Endothelial cell of umbilical vein (primary cell): Measurements from ENCODE around the gene ZNF850. TPM values are rescaled to one million over a fixed set of nuclear protein-coding genes. Genes with fewer than 3 reads are reported as not detected.

Experiments
- BruUV-seq: library from RNA; stranded (reverse); fragments of 400-500 nt; replicated peaks from 2 replicates; lab custom pipeline; 2021; lab: Mats Ljungman, UMichigan
- CTCF ChIA-PET: fragments of 300-600, 350-600 bp; sonication (Branson Sonifier 250); formaldehyde crosslinking; loops from one replicate; lab custom pipeline; 2021; ENCODE audit warnings: antibody characterized with exemption, inconsistent platforms; lab: Charles Lee
- POLR2A ChIA-PET: fragments of 300-600, 350-600 bp; sonication (Branson Sonifier 250); formaldehyde crosslinking; loops from one replicate; lab custom pipeline; 2021; ENCODE audit warnings: antibody characterized with exemption, inconsistent platforms; lab: Charles Lee
- DNase-seq: peaks from one replicate; pipeline ENCODE4 v3.0.0-alpha.2; 2011; ENCODE audit warnings: low read depth, low spot score
- FAIRE-seq: peaks from 2 replicates; lab custom pipeline; 2011; peaks lifted over from hg19 to GRCh38; lab: Jason Lieb, UNC
- H2AFZ ChIP-seq: 2 replicates; pipeline ENCODE4 v1.6.0; 2012; ENCODE audit warnings: low read depth, low read length, control low read depth, inconsistent platforms
- H3K27ac ChIP-seq: 2 replicates; pipeline ENCODE4 v1.5.1; 2011; ENCODE audit warnings: low read depth, mild to moderate bottlenecking, control low read depth, low read length, moderate library complexity; ENCODE audit not compliant: insufficient read depth
- H3K27me3 ChIP-seq, 2 experiments: 2 replicates each; pipeline versions ENCODE4 v1.6.0 to v1.6.1; 2011; ENCODE audit warnings: low read length in 2 of 2, mixed read lengths in 1 of 2; ENCODE audit not compliant: control insufficient read depth in 2 of 2, insufficient read depth in 2 of 2
- H3K36me3 ChIP-seq, 2 experiments: 2 replicates in 1 of 2; 3 replicates in 1 of 2; pipeline ENCODE4 v1.5.1; 2011; ENCODE audit warnings: low read length in 2 of 2, mild to moderate bottlenecking in 1 of 2, moderate library complexity in 1 of 2; ENCODE audit not compliant: control insufficient read depth in 2 of 2, insufficient read depth in 2 of 2; ENCODE audit errors: extremely low read depth in 1 of 2
- H3K4me1 ChIP-seq: 3 replicates; pipeline ENCODE4 v1.5.1; 2011; ENCODE audit warnings: mild to moderate bottlenecking, low read length; ENCODE audit not compliant: control insufficient read depth, insufficient read depth; ENCODE audit errors: extremely low read depth
- H3K4me2 ChIP-seq: 2 replicates; pipeline ENCODE4 v1.6.1; 2011; ENCODE audit warnings: low read length, control low read depth, mixed read lengths; ENCODE audit not compliant: insufficient read depth
- H3K4me3 ChIP-seq, 3 experiments: fragments of 200-600 bp in 1 of 3; sonication (generic), shearing (Covaris generic) in 1 of 3; replicated peaks in 1 of 3; 2 replicates each; pipeline ENCODE4 v1.5.1; 2011 to 2016; ENCODE audit warnings: control low read depth in 3 of 3, low read length in 3 of 3, mild to moderate bottlenecking in 2 of 3, inconsistent platforms in 1 of 3, low read depth in 1 of 3, moderate library complexity in 1 of 3; ENCODE audit not compliant: insufficient read depth in 1 of 3
- H3K79me2 ChIP-seq: 2 replicates; pipeline ENCODE4 v1.6.0; 2012; ENCODE audit warnings: low read length, inconsistent platforms; ENCODE audit not compliant: control insufficient read depth, insufficient read depth
- H3K9ac ChIP-seq: replicated peaks from 2 replicates; pipeline ENCODE3; 2011; ENCODE audit warnings: low read length, control low read depth; ENCODE audit not compliant: insufficient read depth; ENCODE audit errors: extremely low read depth
- H3K9me1 ChIP-seq: replicated peaks from 3 replicates; pipeline ENCODE4 v1.6.0; 2011; ENCODE audit warnings: mild to moderate bottlenecking, low read length; ENCODE audit not compliant: control insufficient read depth, insufficient read depth; ENCODE audit errors: extremely low read depth
- H3K9me3 ChIP-seq: replicated peaks from 2 replicates; pipeline ENCODE4 v1.5.1; 2012; ENCODE audit warnings: low read length, inconsistent platforms; ENCODE audit not compliant: control insufficient read depth, insufficient read depth
- H4K20me1 ChIP-seq: replicated peaks from 2 replicates; pipeline ENCODE3; 2011; ENCODE audit warnings: mild to moderate bottlenecking, low read length; ENCODE audit not compliant: control insufficient read depth, insufficient read depth; ENCODE audit errors: extremely low read depth
- CTCF ChIP-seq, 2 donors: IDR thresholded peaks; 1 replicate in 1 of 2; 2 replicates in 1 of 2; pipeline ENCODE4 v1.5.1; 2011; ENCODE audit warnings: low read length in 2 of 2, mild to moderate bottlenecking in 2 of 2, moderate library complexity in 2 of 2, control low read depth in 1 of 2, inconsistent platforms in 1 of 2, low read depth in 1 of 2; ENCODE audit not compliant: insufficient read depth in 1 of 2; ENCODE audit errors: extremely low read depth in 1 of 2
- EZH2 ChIP-seq: IDR thresholded peaks from 2 replicates; pipeline ENCODE4 v1.6.1; 2012; ENCODE audit warnings: borderline replicate concordance, low read depth, mild to moderate bottlenecking, moderate library complexity, low read length, inconsistent platforms; ENCODE audit not compliant: severe bottlenecking
- FOS ChIP-seq: IDR thresholded peaks from 2 replicates; pipeline ENCODE4 v1.6.1; 2011; ENCODE audit warnings: mild to moderate bottlenecking, low read length, moderate library complexity, borderline replicate concordance; ENCODE audit not compliant: insufficient read depth
- GATA2 ChIP-seq: IDR thresholded peaks from 2 replicates; pipeline ENCODE4 v1.7.0; 2011; ENCODE audit warnings: low read depth, mild to moderate bottlenecking, moderate library complexity, mixed read lengths, low read length; ENCODE audit not compliant: insufficient read length, insufficient read depth
- JUN ChIP-seq: IDR thresholded peaks from 2 replicates; pipeline ENCODE4 v1.6.1; 2011; ENCODE audit warnings: borderline replicate concordance, low read depth; ENCODE audit not compliant: insufficient read length, insufficient read depth
- MAX ChIP-seq: IDR thresholded peaks from 2 replicates; pipeline ENCODE4 v1.6.1; 2011; ENCODE audit not compliant: insufficient read depth, insufficient read length
- MYC ChIP-seq: IDR thresholded peaks from one replicate; pipeline ENCODE4 v1.6.1; 2011; ENCODE audit warnings: mild to moderate bottlenecking, low read depth, low read length
- POLR2A ChIP-seq: IDR thresholded peaks from 2 replicates; pipeline ENCODE4 v1.6.1; 2012; ENCODE audit warnings: low read depth, mild to moderate bottlenecking, control low read depth, low read length
- POLR2AphosphoS5 ChIP-seq: IDR thresholded peaks from 2 replicates; pipeline ENCODE4 v1.6.1; 2012; ENCODE audit warnings: low read depth, mild to moderate bottlenecking, control low read depth, low read length, moderate library complexity; ENCODE audit not compliant: insufficient read depth
- dilution Hi-C: fragments of 300-500 bp; cut with MboI; formaldehyde crosslinking; loops from one replicate; pipeline ENCODE4 v1.15.0; 2019; ENCODE audit warnings: low sequenced_read_pairs; ENCODE audit not compliant: extremely low pct_ligation_motif_present
- intact Hi-C: fragments of 100-400 bp; cut with micrococcal nuclease; formaldehyde crosslinking; loops from one replicate; pipeline ENCODE4 v1.10.0; 2022
- polyA plus RNA-seq, 4 experiments: library from polyadenylated mRNA; depleted of rRNA in 3 of 4; stranded (reverse) in 3 of 4; unstranded in 1 of 4; fragments of >200 nt; gene quantifications; 2 replicates each; pipeline versions ENCODE4 v1.2.1 to v1.2.3, GENCODE V29; 2011 to 2012; ENCODE audit warnings: missing spikeins in 1 of 4
- total RNA-seq: library from RNA; stranded (reverse); gene quantifications from 2 replicates; pipeline ENCODE4 v1.2.3, GENCODE V29; 2021

Gene ZNF850
- total and polyA plus RNA-seq, 2 donors (not counting 3 experiments of a cell fraction or from before 2014, with no cell fraction given) = 0.98 to 4.5 TPM

- POLR2A ChIA-PET = no interaction called here
- H3K27ac ChIP-seq = no peak overlapping the region
- TF ChIP-seq EZH2 (no peak), POLR2AphosphoS5 (no peak), CTCF (IDR thresholded peaks at IDR 0.05; ENCODE audit: extremely low read depth in 1 of 2, insufficient read depth in 1 of 2, low read depth in 1 of 2, low read length in 2 of 2) (no peak), MAX (no peak), POLR2A (no peak), MYC (no peak), GATA2 (no peak), JUN (no peak), FOS (no peak)
- CTCF ChIA-PET = no interaction called here
- dilution Hi-C loops = no loop called here
- DNase-seq (no peak), FAIRE-seq (no peak)
- H3K4me2 ChIP-seq = no peak overlapping the region
- intact Hi-C loops = no loop called here
- H2AFZ ChIP-seq = no peak overlapping the region
- H3K79me2 ChIP-seq = no peaks in the 10 kb centered on the region
- peaks cover 4 to 8% of the 10 kb centered on the region in 2 experiments for H3K36me3 ChIP-seq
- no peak overlapping the region for H3K9ac ChIP-seq
- no TSS peak for BruUV-seq
- no peak overlapping the region for H3K4me3 ChIP-seq
- no peaks in the 10 kb centered on the region for H3K9me1 ChIP-seq
- no peaks in the 10 kb centered on the region for H3K27me3 ChIP-seq
- H4K20me1 ChIP-seq = no peaks in the 10 kb centered on the region
- peaks cover 12% of the 10 kb centered on the region for H3K9me3 ChIP-seq
- H3K4me1 ChIP-seq = no peaks in the 10 kb centered on the region
Measured at GRCh38 chr19:36821758-36822157, 49.2 kb upstream of the ZNF850 start.
